Adrenal gland (tissue), 5 donors: ENCODE measurements around the gene NIPBL.

Source experiments
- CTCF ChIP-seq, 6 experiments: fragments of 450-650 bp in 4 of 6; fragments of 200-600 bp in 2 of 6; sonication (generic) in 1 of 6; IDR thresholded peaks; 1 replicate in 5 of 6; 2 replicates in 1 of 6; pipeline versions ENCODE4 v1.5.1 to v1.8.0; 2016 to 2021; ENCODE audit warnings: antibody characterized with exemption in 6 of 6, mild to moderate bottlenecking in 2 of 6, moderate library complexity in 1 of 6
- POLR2A ChIP-seq, 2 donors: fragments of 450-650 bp; IDR thresholded peaks; one replicate each; pipeline ENCODE4 v1.6.1; 2017; ENCODE audit warnings: antibody characterized with exemption in 2 of 2, mild to moderate bottlenecking in 2 of 2, moderate library complexity in 1 of 2
- donor health status: DM: no; HTN: no; CAD: no.

- TF ChIP-seq CTCF (IDR thresholded peaks at IDR 0.05) (no peak), POLR2A (IDR thresholded peaks at IDR 0.05) (no peak)
Measured at GRCh38 chr5:37064442-37064841, 187.9 kb downstream of the NIPBL start.
